Measurements from ENCODE around the gene KLF13. TPM values are rescaled to one million over a fixed set of nuclear protein-coding genes. Genes with fewer than 3 reads are reported as not detected.

Gene KLF13
- total RNA-seq, 1 donor from 2014 or later: 31.0 TPM

DNA sequence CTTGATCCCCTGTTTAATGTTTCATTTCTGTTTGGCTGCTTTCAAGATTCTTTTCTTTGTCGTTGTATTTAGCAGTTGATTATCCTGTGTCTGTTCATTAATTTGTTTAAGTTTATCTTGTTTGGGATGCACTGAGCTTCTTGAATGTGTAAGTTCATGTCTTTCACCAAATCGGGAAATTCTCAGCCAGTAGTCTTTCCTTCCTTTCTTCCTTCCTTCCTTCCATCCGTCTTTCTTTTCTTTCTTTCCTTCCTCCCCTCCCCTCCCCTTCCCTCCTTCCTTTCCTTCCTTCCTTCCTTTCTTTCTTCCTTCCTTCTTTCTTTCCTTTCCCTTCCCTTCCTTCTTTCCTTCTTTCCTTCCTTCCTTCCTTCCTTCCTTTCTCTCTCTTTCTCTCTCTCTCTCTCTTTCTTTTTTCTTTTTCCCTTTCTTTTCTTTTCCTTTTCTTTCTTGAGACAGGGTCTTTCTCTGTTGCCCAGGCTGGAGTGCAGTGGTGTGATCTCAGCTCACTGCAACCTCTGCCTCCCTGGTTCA, 35.5 kb upstream of the KLF13 start:
- no peak for DNase-seq (ENCODE audit: low read depth)
- no peaks in the 10 kb centered on the region for H3K4me1 ChIP-seq (ENCODE audit: insufficient read depth, low read length)
- H3K36me3 ChIP-seq (ENCODE audit: insufficient read depth, low read length): no peaks in the 10 kb centered on the region
- no peak overlapping the region for H3K4me2 ChIP-seq (ENCODE audit: low read length)
- peaks cover 5% of the 10 kb centered on the region for H3K9me3 Mint-ChIP-seq (ENCODE audit: unreplicated experiment)
- no peak overlapping the region for H3K4me3 Mint-ChIP-seq (ENCODE audit: unreplicated experiment)
- H3K27ac ChIP-seq (ENCODE audit: low read depth, low read length): no peak overlapping the region
- H3K4me1 Mint-ChIP-seq (ENCODE audit: low read depth, unreplicated experiment): no peaks in the 10 kb centered on the region
- no peak overlapping the region for H3K9ac ChIP-seq (ENCODE audit: low read length)
- H3K79me2 ChIP-seq (ENCODE audit: insufficient read depth, low read length): no peaks in the 10 kb centered on the region
- peaks cover 13% of the 10 kb centered on the region for H3K27me3 ChIP-seq (ENCODE audit: insufficient read depth, low read length)
- no peak for TF ChIP-seq EZH2 (IDR thresholded peaks at IDR 0.05; ENCODE audit: insufficient read depth, low read length)
- TF ChIP-seq, protein P1, sequence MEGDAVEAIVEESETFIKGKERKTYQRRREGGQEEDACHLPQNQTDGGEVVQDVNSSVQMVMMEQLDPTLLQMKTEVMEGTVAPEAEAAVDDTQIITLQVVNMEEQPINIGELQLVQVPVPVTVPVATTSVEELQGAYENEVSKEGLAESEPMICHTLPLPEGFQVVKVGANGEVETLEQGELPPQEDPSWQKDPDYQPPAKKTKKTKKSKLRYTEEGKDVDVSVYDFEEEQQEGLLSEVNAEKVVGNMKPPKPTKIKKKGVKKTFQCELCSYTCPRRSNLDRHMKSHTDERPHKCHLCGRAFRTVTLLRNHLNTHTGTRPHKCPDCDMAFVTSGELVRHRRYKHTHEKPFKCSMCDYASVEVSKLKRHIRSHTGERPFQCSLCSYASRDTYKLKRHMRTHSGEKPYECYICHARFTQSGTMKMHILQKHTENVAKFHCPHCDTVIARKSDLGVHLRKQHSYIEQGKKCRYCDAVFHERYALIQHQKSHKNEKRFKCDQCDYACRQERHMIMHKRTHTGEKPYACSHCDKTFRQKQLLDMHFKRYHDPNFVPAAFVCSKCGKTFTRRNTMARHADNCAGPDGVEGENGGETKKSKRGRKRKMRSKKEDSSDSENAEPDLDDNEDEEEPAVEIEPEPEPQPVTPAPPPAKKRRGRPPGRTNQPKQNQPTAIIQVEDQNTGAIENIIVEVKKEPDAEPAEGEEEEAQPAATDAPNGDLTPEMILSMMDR (IDR thresholded peaks at IDR 0.05; ENCODE audit: insufficient read depth, low read depth, low read length): no peak
- H3K36me3 Mint-ChIP-seq (ENCODE audit: low read depth, unreplicated experiment): no peaks in the 10 kb centered on the region
- H3K4me3 ChIP-seq (ENCODE audit: insufficient read depth, low read depth, low read length): no peak overlapping the region
- H3K27me3 Mint-ChIP-seq (ENCODE audit: low read depth, unreplicated experiment): peaks cover 8% of the 10 kb centered on the region
- no peaks in the 10 kb centered on the region for H3K9me3 ChIP-seq (ENCODE audit: insufficient read depth, low read depth, low read length)
- FAIRE-seq: no peak
- no peak overlapping the region for H3K27ac Mint-ChIP-seq (ENCODE audit: unreplicated experiment)
- no peaks in the 10 kb centered on the region for H4K20me1 ChIP-seq (ENCODE audit: insufficient read depth, low read length)
- no peak overlapping the region for H2AFZ ChIP-seq (ENCODE audit: low read depth, low read length)

- Histone ChIP-seq H3K27me3 (ENCODE audit: insufficient read depth, low read length) (peaks cover 20% of the 10 kb centered on the region), H3K4me1 (ENCODE audit: insufficient read depth, low read length) (no peaks in the 10 kb centered on the region), H3K9me3 (ENCODE audit: insufficient read depth, low read depth, low read length) (no peaks in the 10 kb centered on the region), H3K36me3 (ENCODE audit: insufficient read depth, low read length) (no peaks in the 10 kb centered on the region), H4K20me1 (ENCODE audit: insufficient read depth, low read length) (no peaks in the 10 kb centered on the region), H3K79me2 (ENCODE audit: insufficient read depth, low read length) (no peaks in the 10 kb centered on the region), H3K4me3 (ENCODE audit: insufficient read depth, low read depth, low read length) (no peak overlapping the region), H3K27ac (ENCODE audit: low read depth, low read length) (no peak overlapping the region), H3K4me2 (ENCODE audit: low read length) (no peak overlapping the region), H3K9ac (ENCODE audit: low read length) (no peak overlapping the region), H2AFZ (ENCODE audit: low read depth, low read length) (no peak overlapping the region)
- Mint-ChIP-seq H3K27me3 (ENCODE audit: low read depth, unreplicated experiment) (peaks cover 18% of the 10 kb centered on the region), H3K4me1 (ENCODE audit: low read depth, unreplicated experiment) (no peaks in the 10 kb centered on the region), H3K36me3 (ENCODE audit: low read depth, unreplicated experiment) (no peaks in the 10 kb centered on the region), H3K9me3 (ENCODE audit: unreplicated experiment) (peaks cover 5% of the 10 kb centered on the region), H3K4me3 (ENCODE audit: unreplicated experiment) (no peak overlapping the region), H3K27ac (ENCODE audit: unreplicated experiment) (no peak overlapping the region)
- TF ChIP-seq, protein P1 (IDR thresholded peaks at IDR 0.05; ENCODE audit: insufficient read depth, low read depth, low read length): no peak
- no peak for TF ChIP-seq EZH2 (IDR thresholded peaks at IDR 0.05; ENCODE audit: insufficient read depth, low read length)
- DNase-seq (ENCODE audit: low read depth) (no peak), FAIRE-seq (no peak)
Observed at GRCh38 chr15:31292391-31293015, 34.1 kb upstream of the KLF13 start.

DNA sequence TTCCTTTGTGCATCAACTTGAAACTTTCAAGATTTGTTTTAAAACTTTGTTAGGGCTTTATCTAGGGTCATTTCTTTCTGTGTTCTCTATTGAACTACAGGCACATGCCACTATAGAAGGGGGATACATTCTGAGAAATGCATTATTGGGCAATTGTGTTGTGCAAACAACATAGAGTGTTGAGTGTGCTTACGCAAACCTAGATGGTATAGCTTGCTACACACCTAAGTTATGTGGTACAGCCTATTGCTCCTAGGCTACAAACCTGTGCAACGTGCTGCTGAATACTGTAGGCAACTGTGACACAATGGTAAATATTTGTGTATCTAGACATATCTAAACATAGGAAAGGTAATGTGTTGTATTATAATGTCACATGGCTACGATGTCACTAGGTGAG, 33.0 kb upstream of the KLF13 start:
- no peak overlapping the region for H3K4me3 ChIP-seq (ENCODE audit: insufficient read depth, low read depth, low read length)
- no peak for DNase-seq (ENCODE audit: low read depth)
- Mint-ChIP-seq H3K27me3 (ENCODE audit: low read depth, unreplicated experiment) (peaks cover 18% of the 10 kb centered on the region), H3K9me3 (ENCODE audit: unreplicated experiment) (no peaks in the 10 kb centered on the region), H3K4me3 (ENCODE audit: unreplicated experiment) (no peak overlapping the region), H3K27ac (ENCODE audit: unreplicated experiment) (no peak overlapping the region), H3K36me3 (ENCODE audit: low read depth, unreplicated experiment) (peaks cover 1% of the 10 kb centered on the region), H3K4me1 (ENCODE audit: low read depth, unreplicated experiment) (no peaks in the 10 kb centered on the region)
- no peaks in the 10 kb centered on the region for H3K4me1 ChIP-seq (ENCODE audit: insufficient read depth, low read length)
- H3K79me2 ChIP-seq (ENCODE audit: insufficient read depth, low read length): no peaks in the 10 kb centered on the region
- FAIRE-seq: no peak
- peaks cover 20% of the 10 kb centered on the region for H3K27me3 ChIP-seq (ENCODE audit: insufficient read depth, low read length)
- no peak overlapping the region for H3K9ac ChIP-seq (ENCODE audit: low read length)
- no peaks in the 10 kb centered on the region for H4K20me1 ChIP-seq (ENCODE audit: insufficient read depth, low read length)
- no peak overlapping the region for H3K27ac ChIP-seq (ENCODE audit: low read depth, low read length)
- no peak overlapping the region for H2AFZ ChIP-seq (ENCODE audit: low read depth, low read length)
- no peaks in the 10 kb centered on the region for H3K36me3 ChIP-seq (ENCODE audit: insufficient read depth, low read length)
- no peak overlapping the region for H3K4me2 ChIP-seq (ENCODE audit: low read length)
- TF ChIP-seq, protein P1 (IDR thresholded peaks at IDR 0.05; ENCODE audit: insufficient read depth, low read depth, low read length): no peak
- TF ChIP-seq EZH2 (IDR thresholded peaks at IDR 0.05; ENCODE audit: insufficient read depth, low read length): no peak
- H3K9me3 ChIP-seq (ENCODE audit: insufficient read depth, low read depth, low read length): no peaks in the 10 kb centered on the region

Data from astrocyte (in vitro differentiated cells and primary cell).